H9 (cell line): ENCODE results near the gene PLXNA1. TPM values are rescaled to one million over a fixed set of nuclear protein-coding genes. Genes with fewer than 3 reads are reported as not detected.

Experiments
- DNase-seq: peaks from one replicate; pipeline ENCODE4 v3.0.0-alpha.2; 2017
- H2AFZ ChIP-seq: one replicate; pipeline ENCODE4 v1.6.1; 2013; ENCODE audit warnings: mild to moderate bottlenecking, low read length, control low read depth, moderate library complexity
- H2AK5ac ChIP-seq: 2 replicates; pipeline ENCODE4 v1.6.1; 2013; ENCODE audit warnings: low read length, control low read depth, mixed read lengths; ENCODE audit not compliant: insufficient read length
- H2BK120ac ChIP-seq: one replicate; pipeline ENCODE4 v1.6.1; 2013; ENCODE audit warnings: low read depth, mild to moderate bottlenecking, low read length, control low read depth, inconsistent platforms; ENCODE audit not compliant: poor library complexity, severe bottlenecking
- H2BK12ac ChIP-seq: 2 replicates; pipeline ENCODE4 v1.6.1; 2013; ENCODE audit warnings: low read length, control low read depth, mixed read lengths, low read depth; ENCODE audit not compliant: insufficient read length
- H2BK15ac ChIP-seq: 2 replicates; pipeline ENCODE4 v1.6.1; 2013; ENCODE audit warnings: low read depth, low read length, control low read depth
- H2BK20ac ChIP-seq: one replicate; pipeline ENCODE4 v1.6.1; 2013; ENCODE audit warnings: low read depth, mild to moderate bottlenecking, low read length, control low read depth, inconsistent platforms; ENCODE audit not compliant: poor library complexity, severe bottlenecking
- H2BK5ac ChIP-seq: 2 replicates; pipeline ENCODE4 v1.6.1; 2013; ENCODE audit warnings: low read length, control low read depth, mixed read lengths; ENCODE audit not compliant: insufficient read length
- H3K14ac ChIP-seq: 2 replicates; pipeline ENCODE4 v1.6.1; 2013; ENCODE audit warnings: low read length, control low read depth; ENCODE audit not compliant: insufficient read depth
- H3K18ac ChIP-seq: 2 replicates; pipeline ENCODE4 v1.6.1; 2013; ENCODE audit warnings: low read depth, mild to moderate bottlenecking, mixed read lengths, low read length, control low read depth; ENCODE audit not compliant: insufficient read length
- H3K23ac ChIP-seq: 2 replicates; pipeline ENCODE4 v1.6.1; 2013; ENCODE audit warnings: low read length, control low read depth, mixed read lengths, low read depth; ENCODE audit not compliant: insufficient read length
- H3K23me2 ChIP-seq: 2 replicates; pipeline ENCODE4 v1.6.1; 2013; ENCODE audit warnings: low read depth, mild to moderate bottlenecking, mixed read lengths, low read length, control low read depth; ENCODE audit not compliant: insufficient read length, poor library complexity, severe bottlenecking
- H3K27ac ChIP-seq: 2 replicates; pipeline ENCODE4 v1.5.1; 2013; ENCODE audit warnings: low read length, control low read depth, mixed read lengths, low read depth; ENCODE audit not compliant: insufficient read length
- H3K27me3 ChIP-seq: 2 replicates; pipeline ENCODE4 v1.6.1; 2013; ENCODE audit warnings: low read length, control low read depth, inconsistent platforms; ENCODE audit not compliant: insufficient read depth
- H3K4ac ChIP-seq: 2 replicates; pipeline ENCODE4 v1.6.1; 2013; ENCODE audit warnings: low read depth, mild to moderate bottlenecking, control low read depth, inconsistent platforms, low read length, moderate library complexity
- H3K4me1 ChIP-seq: 2 replicates; pipeline ENCODE4 v1.6.1; 2013; ENCODE audit warnings: low read length, control low read depth, inconsistent platforms; ENCODE audit not compliant: insufficient read depth
- H3K4me2 ChIP-seq: 2 replicates; pipeline ENCODE4 v1.6.1; 2013; ENCODE audit warnings: low read length, control low read depth, mixed read lengths; ENCODE audit not compliant: insufficient read length, insufficient read depth
- H3K56ac ChIP-seq: 2 replicates; pipeline ENCODE4 v1.6.1; 2013; ENCODE audit warnings: low read depth, mild to moderate bottlenecking, mixed read lengths, low read length, control low read depth; ENCODE audit not compliant: insufficient read length
- H3K79me1 ChIP-seq: 2 replicates; pipeline ENCODE4 v1.6.1; 2013; ENCODE audit warnings: low read depth, mild to moderate bottlenecking, moderate library complexity, low read length, control low read depth, inconsistent platforms; ENCODE audit not compliant: insufficient read depth, poor library complexity, severe bottlenecking
- H3K79me2 ChIP-seq: 2 replicates; pipeline ENCODE4 v1.6.1; 2013; ENCODE audit warnings: low read length, control low read depth, inconsistent platforms; ENCODE audit not compliant: insufficient read depth
- H3K9ac ChIP-seq: 2 replicates; pipeline ENCODE4 v1.6.1; 2013; ENCODE audit warnings: low read length, control low read depth, mixed read lengths; ENCODE audit not compliant: insufficient read length; ENCODE audit errors: extremely low read depth
- H3K9me3 ChIP-seq: one replicate; pipeline ENCODE4 v1.6.1; 2013; ENCODE audit warnings: low read depth, low read length, inconsistent platforms; ENCODE audit not compliant: control insufficient read depth
- H3T11ph ChIP-seq: one replicate; pipeline ENCODE4 v1.6.1; 2013; ENCODE audit warnings: mild to moderate bottlenecking, low read length, control low read depth, inconsistent platforms
- H4K20me1 ChIP-seq: one replicate; pipeline ENCODE4 v1.6.1; 2013; ENCODE audit not compliant: control insufficient read depth, insufficient read length, insufficient read depth
- H4K5ac ChIP-seq: 2 replicates; pipeline ENCODE4 v1.6.1; 2013; ENCODE audit warnings: low read depth, mild to moderate bottlenecking, mixed read lengths, low read length, control low read depth; ENCODE audit not compliant: insufficient read length
- H4K8ac ChIP-seq: replicated peaks from 2 replicates; pipeline ENCODE4 v1.6.1; 2013; ENCODE audit warnings: low read length, control low read depth, mixed read lengths, low read depth; ENCODE audit not compliant: insufficient read length
- H4K91ac ChIP-seq: 2 replicates; pipeline ENCODE4 v1.6.1; 2013; ENCODE audit warnings: low read depth, mild to moderate bottlenecking, moderate library complexity, mixed read lengths, low read length, control low read depth; ENCODE audit not compliant: insufficient read length
- H3K27ac Mint-ChIP-seq, 3 experiments: 2 replicates in 2 of 3; 3 replicates in 1 of 3; pipeline ENCODE4 v1.8.0; 2020 to 2021; ENCODE audit warnings: mixed read lengths in 3 of 3, mild to moderate bottlenecking in 1 of 3, moderate library complexity in 1 of 3
- H3K27me3 Mint-ChIP-seq: 2 replicates; pipeline ENCODE4 v1.8.0; 2021; ENCODE audit warnings: low read depth, mild to moderate bottlenecking, moderate library complexity, mixed read lengths
- H3K36me3 Mint-ChIP-seq, 3 experiments: 2 replicates in 2 of 3; 3 replicates in 1 of 3; pipeline ENCODE4 v1.8.0; 2020 to 2021; ENCODE audit warnings: low read depth in 3 of 3, mixed read lengths in 3 of 3; ENCODE audit not compliant: insufficient read depth in 1 of 3
- H3K4me1 Mint-ChIP-seq, 2 experiments: 2 replicates each; pipeline ENCODE4 v1.8.0; 2020; ENCODE audit warnings: mixed read lengths in 2 of 2
- H3K4me3 Mint-ChIP-seq, 2 experiments: 2 replicates in 1 of 2; 3 replicates in 1 of 2; pipeline ENCODE4 v1.8.0; 2020 to 2021; ENCODE audit warnings: mild to moderate bottlenecking in 2 of 2, mixed read lengths in 2 of 2, moderate library complexity in 1 of 2
- H3K9me3 Mint-ChIP-seq, 2 experiments: 2 replicates in 1 of 2; 3 replicates in 1 of 2; pipeline ENCODE4 v1.8.0; 2020; ENCODE audit warnings: mild to moderate bottlenecking in 2 of 2, mixed read lengths in 2 of 2, moderate library complexity in 1 of 2
- CTCF ChIP-seq: fragments of 200-600 bp; sonication (generic); conservative IDR thresholded peaks from 3 replicates; pipeline ENCODE4 v1.8.0; 2021; ENCODE audit warnings: antibody characterized with exemption, mild to moderate bottlenecking
- WGBS: extraction: QIAGEN DNeasy Blood & Tissue Kit; methylation state at CpG from one replicate; pipeline ENCODE4 v1.1.7; 2013; ENCODE audit warnings: missing lambda C conversion rate, low lambda C conversion rate, mixed read lengths; ENCODE audit not compliant: insufficient read length; ENCODE audit errors: extremely low coverage; 5-methylcytosine and 5-hydroxymethylcytosine counted together
- total RNA-seq: library from RNA; stranded (reverse); gene quantifications from 2 replicates; pipeline ENCODE4 v1.2.1, GENCODE V29; 2021

PLXNA1 gene
- total RNA-seq, 1 experiment from 2014 or later, result 42.1 TPM

- no peak for TF ChIP-seq CTCF
These were observed 27.7 kb upstream of the PLXNA1 start for GRCh38 chr3:126955004-126955790.

More at GRCh38 chr3:126955004-126955790, 27.7 kb upstream of the PLXNA1 start:
- Histone ChIP-seq H2AK5ac (no peak overlapping the region), H3K14ac (no peak overlapping the region), H3K27ac (no peak overlapping the region), H3K23ac (no peak overlapping the region), H3K4me1 (no peaks in the 10 kb centered on the region), H3K79me2 (no peaks in the 10 kb centered on the region), H4K5ac (no peak overlapping the region), H2BK12ac (no peak overlapping the region), H3T11ph (no peak overlapping the region), H2BK5ac (no peak overlapping the region), H2BK20ac (no peak overlapping the region), H4K20me1 (no peaks in the 10 kb centered on the region), H2AFZ (no peak overlapping the region), H3K18ac (no peak overlapping the region), H2BK120ac (no peak overlapping the region), H3K9ac (no peak overlapping the region), H3K27me3 (no peaks in the 10 kb centered on the region), H3K23me2 (no peaks in the 10 kb centered on the region), H2BK15ac (no peak overlapping the region), H3K4ac (no peak overlapping the region), H3K79me1 (no peaks in the 10 kb centered on the region), H4K8ac (no peak overlapping the region), H3K9me3 (no peaks in the 10 kb centered on the region), H3K56ac (no peak overlapping the region), H4K91ac (no peak overlapping the region), H3K4me2 (no peak overlapping the region)
- no peaks in the 10 kb centered on the region for H3K36me3 Mint-ChIP-seq
- H3K4me1 Mint-ChIP-seq, result peaks cover 13 to 15% of the 10 kb centered on the region in 2 experiments
- peak overlapping the region in 1 of 3 experiments; percentile 60; a peak in 1 of 7 replicates for H3K27ac Mint-ChIP-seq
- no CpG with 5 or more reads among the region's 15 CpGs for WGBS
- no peak for DNase-seq
- H3K4me3 Mint-ChIP-seq, result no peak overlapping the region
- no peaks in the 10 kb centered on the region for H3K9me3 Mint-ChIP-seq
- no peaks in the 10 kb centered on the region for H3K27me3 Mint-ChIP-seq
